MG63 (cell line): ENCODE measurements around the gene PSENEN. TPM values are rescaled to one million over a fixed set of nuclear protein-coding genes. Genes with fewer than 3 reads are reported as not detected.
"Not testable (repeated sequence)": the region's sequence is repeated elsewhere in the genome, so short reads cannot be mapped to it uniquely, and the experiment has no call there.

Experiments
- DNase-seq: peaks from one replicate; pipeline ENCODE4 v3.0.0-alpha.2; 2020
- H3K27me3 ChIP-seq: fragments of 250-450 bp; sonication (Bioruptor Pico); 2 replicates; pipeline ENCODE4 v1.5.1; 2020; ENCODE audit warnings: mild to moderate bottlenecking, moderate library complexity
- H3K36me3 ChIP-seq: fragments of 250-450 bp; sonication (Bioruptor Pico); 2 replicates; pipeline ENCODE4 v1.5.1; 2020; ENCODE audit warnings: mild to moderate bottlenecking, moderate library complexity
- H3K4me3 ChIP-seq: fragments of 250-450 bp; sonication (Bioruptor Pico); 2 replicates; pipeline ENCODE4 v1.5.1; 2020; ENCODE audit warnings: mild to moderate bottlenecking, moderate library complexity
- H3K9me3 ChIP-seq: fragments of 250-450 bp; sonication (Bioruptor Pico); 2 replicates; pipeline ENCODE4 v1.5.1; 2020; ENCODE audit warnings: mild to moderate bottlenecking, moderate library complexity
- total RNA-seq: library from RNA; depleted of rRNA; stranded (reverse); fragments of >200 nt; shearing (Covaris generic); gene quantifications from 2 replicates; pipeline ENCODE4 v1.2.3, GENCODE V29; 2014; ENCODE audit warnings: low replicate concordance

Gene PSENEN
- total RNA-seq, 1 experiment from 2014 or later, result 76.2 TPM

GRCh38 chr19:35784503-35785338 is 39.3 kb downstream of the PSENEN start:
- H3K4me3 ChIP-seq, result no peak overlapping the region
- no peaks in the 10 kb centered on the region for H3K27me3 ChIP-seq
- H3K9me3 ChIP-seq, result no peaks in the 10 kb centered on the region
- H3K36me3 ChIP-seq, result peaks cover 3% of the 10 kb centered on the region
- DNase-seq, result no peak

- no peak for DNase-seq
- Histone ChIP-seq H3K9me3 (no peaks in the 10 kb centered on the region), H3K27me3 (no peaks in the 10 kb centered on the region), H3K4me3 (no peak overlapping the region), H3K36me3 (peaks cover 3% of the 10 kb centered on the region; the same call in 1 of the 2 replicates)
Observed at GRCh38 chr19:35785339-35785627, 39.8 kb downstream of the PSENEN start.

GRCh38 chr19:35786299-35787160 is 41.1 kb downstream of the PSENEN start:
- Histone ChIP-seq H3K36me3 (peaks cover 3% of the 10 kb centered on the region; the same call in 1 of the 2 replicates), H3K9me3 (no peaks in the 10 kb centered on the region), H3K4me3 (no peak overlapping the region), H3K27me3 (no peaks in the 10 kb centered on the region)
- no peak for DNase-seq

- Histone ChIP-seq H3K27me3 (no peaks in the 10 kb centered on the region), H3K9me3 (no peaks in the 10 kb centered on the region), H3K4me3 (no peak overlapping the region), H3K36me3 (peaks cover 2% of the 10 kb centered on the region; the same call in 1 of the 2 replicates)
- DNase-seq, result no peak
Observed at GRCh38 chr19:35787227-35787799, 41.9 kb downstream of the PSENEN start.

GRCh38 chr19:35788205-35788960 is 42.9 kb downstream of the PSENEN start:
- H3K27me3 ChIP-seq, result no peaks in the 10 kb centered on the region

GRCh38 chr19:35789195-35789977 is 43.9 kb downstream of the PSENEN start:
- Histone ChIP-seq H3K36me3 (no peaks in the 10 kb centered on the region), H3K27me3 (no peaks in the 10 kb centered on the region), H3K4me3 (no peak overlapping the region), H3K9me3 (no peaks in the 10 kb centered on the region)
- no peak for DNase-seq

More at GRCh38 chr19:35788205-35788960, 42.9 kb downstream of the PSENEN start:
- no peak for DNase-seq
- no peak overlapping the region for H3K4me3 ChIP-seq
- no peaks in the 10 kb centered on the region for H3K36me3 ChIP-seq
- H3K9me3 ChIP-seq, result no peaks in the 10 kb centered on the region

GRCh38 chr19:35789978-35790944 is 44.8 kb downstream of the PSENEN start:
- no peaks in the 10 kb centered on the region for H3K27me3 ChIP-seq
- DNase-seq, result no peak
- no peak overlapping the region for H3K4me3 ChIP-seq
- no peaks in the 10 kb centered on the region for H3K9me3 ChIP-seq
- H3K36me3 ChIP-seq, result no peaks in the 10 kb centered on the region

GRCh38 chr19:35790981-35791813 is 45.7 kb downstream of the PSENEN start:
- Histone ChIP-seq H3K36me3 (no peaks in the 10 kb centered on the region), H3K27me3 (no peaks in the 10 kb centered on the region), H3K9me3 (no peaks in the 10 kb centered on the region), H3K4me3 (no peak overlapping the region)
- no peak for DNase-seq

- H3K27me3 ChIP-seq, result peaks cover 4% of the 10 kb centered on the region; the same call in 1 of the 2 replicates
- H3K36me3 ChIP-seq, result no peaks in the 10 kb centered on the region
- no peak overlapping the region for H3K4me3 ChIP-seq
- no peak for DNase-seq
- no peaks in the 10 kb centered on the region for H3K9me3 ChIP-seq
Observed at GRCh38 chr19:35791814-35792279, 46.4 kb downstream of the PSENEN start.

- no peak overlapping the region for H3K4me3 ChIP-seq
- DNase-seq, result no peak
- H3K27me3 ChIP-seq, result peaks cover 4% of the 10 kb centered on the region; the same call in 1 of the 2 replicates
- H3K36me3 ChIP-seq, result no peaks in the 10 kb centered on the region
- no peaks in the 10 kb centered on the region for H3K9me3 ChIP-seq
Observed at GRCh38 chr19:35792312-35792711, 46.9 kb downstream of the PSENEN start.

GRCh38 chr19:35792888-35793287 is 47.4 kb downstream of the PSENEN start:
- Histone ChIP-seq H3K4me3 (no peak overlapping the region), H3K27me3 (peaks cover 7% of the 10 kb centered on the region), H3K36me3 (no peaks in the 10 kb centered on the region), H3K9me3 (no peaks in the 10 kb centered on the region)
- DNase-seq, result no peak

GRCh38 chr19:35793381-35794165 is 48.1 kb downstream of the PSENEN start:
- Histone ChIP-seq H3K4me3 (no peak overlapping the region), H3K9me3 (no peaks in the 10 kb centered on the region), H3K36me3 (no peaks in the 10 kb centered on the region), H3K27me3 (peaks cover 9% of the 10 kb centered on the region)
- DNase-seq, result no peak

- H3K27me3 ChIP-seq, H3K9me3 ChIP-seq, H3K36me3 ChIP-seq, DNase-seq, H3K4me3 ChIP-seq: not testable (repeated sequence)
Observed at GRCh38 chr19:35795564-35795963, 50.1 kb downstream of the PSENEN start.
